Measurements from ENCODE around the gene RELN.

Gene RELN

DNA sequence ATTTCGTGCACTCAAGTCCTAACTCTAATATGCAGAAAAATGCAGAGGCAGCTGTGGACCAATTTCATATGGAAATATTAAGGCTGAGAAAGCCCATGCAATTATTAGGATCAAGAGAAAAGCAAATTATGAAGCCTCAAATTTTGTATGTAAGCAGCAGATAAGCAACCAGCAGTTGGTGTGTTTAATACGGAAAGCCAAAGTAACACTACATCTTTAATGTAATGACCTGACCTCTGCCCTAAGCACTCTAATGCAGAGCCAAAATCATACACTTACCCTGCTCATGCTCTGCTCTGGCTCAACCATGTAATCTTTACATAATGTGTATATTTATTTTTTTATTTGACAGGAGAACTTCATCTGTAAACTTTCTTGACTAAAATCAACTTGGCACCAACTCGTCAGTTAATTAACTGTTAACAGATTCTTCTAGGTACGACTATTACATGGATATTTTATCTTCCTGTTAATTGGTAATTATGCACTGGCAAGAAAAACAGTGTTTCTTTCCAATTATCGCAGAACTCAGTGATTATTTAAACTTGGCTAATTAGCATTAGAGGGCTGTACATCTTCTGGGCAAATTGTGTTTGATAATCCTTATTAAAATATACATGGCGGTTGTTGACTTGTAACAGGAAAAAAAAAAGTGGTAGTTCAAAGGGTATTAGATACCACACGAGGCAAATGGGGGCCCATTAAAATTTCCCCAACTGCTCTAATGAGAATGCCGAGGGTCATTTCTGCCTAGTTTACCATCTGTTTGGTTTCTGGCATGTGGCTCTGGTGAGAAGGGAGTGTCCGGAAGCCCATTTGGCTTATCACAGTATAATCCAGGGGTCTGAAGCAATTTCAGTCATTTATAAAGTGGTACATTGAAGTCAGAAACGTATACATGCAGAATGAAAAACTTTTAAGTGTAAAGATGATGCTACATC, 94.5 kb downstream of the RELN start:
- DNase-seq (ENCODE audit: low spot score): no peak

DNA sequence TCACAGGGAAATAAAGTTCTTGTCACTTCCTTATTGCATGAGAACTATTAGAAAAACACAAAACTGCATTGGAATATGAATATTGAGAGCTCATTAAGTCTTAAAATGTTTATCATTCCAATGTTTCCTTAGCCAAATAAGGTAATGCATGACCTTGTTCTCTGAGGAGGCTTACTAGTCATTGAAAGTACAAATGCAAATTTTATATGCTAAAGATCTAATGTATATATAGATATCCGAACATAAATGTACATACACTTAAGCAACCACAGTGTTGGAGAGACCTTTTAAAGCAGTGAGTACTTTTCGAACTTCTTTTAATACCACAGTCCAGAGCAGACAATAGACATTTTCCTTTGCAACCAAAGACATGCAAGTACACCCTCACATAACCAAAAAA, 96.1 kb downstream of the RELN start:
- DNase-seq (ENCODE audit: low spot score): no peak

GRCh38 chr7:103889451-103889850, 100.0 kb downstream of the RELN start:
- no peak for DNase-seq (ENCODE audit: low spot score)

GRCh38 chr7:103888603-103889153, 100.8 kb downstream of the RELN start:
- DNase-seq (ENCODE audit: low spot score): no peak

DNA sequence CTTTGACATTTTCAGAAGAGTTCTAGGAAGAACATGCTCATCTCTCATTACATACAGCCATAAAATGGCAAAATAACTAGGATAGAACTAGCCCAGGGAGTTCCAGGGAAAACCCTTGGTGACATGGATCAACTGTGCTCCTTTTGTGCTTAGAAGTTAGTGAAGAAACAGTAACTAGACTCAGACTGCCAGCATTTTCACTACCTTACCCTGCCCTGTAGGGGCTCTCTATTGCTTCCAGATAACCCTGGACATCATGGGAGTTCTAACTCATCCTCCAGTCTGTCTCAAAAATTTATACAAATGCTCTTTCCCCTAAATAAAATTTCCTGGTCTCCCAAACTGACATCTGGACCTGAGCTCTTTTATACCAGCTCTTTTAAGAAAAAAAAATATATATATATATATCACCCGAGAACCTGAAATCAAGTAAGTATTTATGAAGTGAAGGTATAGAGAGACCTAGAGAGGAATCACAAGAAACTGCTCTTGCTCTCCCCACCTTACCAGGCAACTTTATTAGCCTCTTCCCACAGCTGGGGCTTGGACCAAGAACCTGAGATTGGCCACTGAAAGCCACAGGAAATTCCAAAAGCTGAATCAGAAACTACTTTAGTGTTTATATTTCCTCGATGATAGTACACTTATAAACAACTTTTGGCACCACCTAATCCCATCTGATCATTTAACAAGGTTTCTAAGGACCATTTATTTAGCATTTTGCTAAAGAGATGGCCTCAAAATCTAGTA, 101.4 kb downstream of the RELN start:
- DNase-seq (ENCODE audit: low spot score): no peak

DNA sequence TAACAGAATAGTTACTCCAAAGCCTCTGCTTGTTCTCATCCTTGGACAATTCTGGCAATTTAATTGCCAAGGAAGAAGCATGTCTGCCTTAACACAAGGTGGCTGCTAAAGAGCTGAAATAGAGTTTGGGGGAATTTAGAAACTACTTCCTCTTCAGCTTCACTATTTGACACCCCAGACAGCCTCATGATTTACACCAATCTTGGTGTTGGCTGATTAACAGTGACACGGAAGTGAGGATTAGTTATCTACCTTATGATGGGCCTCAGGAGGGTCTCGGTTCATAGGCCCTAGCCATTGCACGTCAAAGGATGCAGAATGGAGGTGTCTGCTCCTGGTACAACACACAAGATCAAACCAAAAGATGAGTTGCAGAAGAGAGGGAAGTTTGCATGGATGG, 102.4 kb downstream of the RELN start:
- DNase-seq (ENCODE audit: low spot score): no peak

DNA sequence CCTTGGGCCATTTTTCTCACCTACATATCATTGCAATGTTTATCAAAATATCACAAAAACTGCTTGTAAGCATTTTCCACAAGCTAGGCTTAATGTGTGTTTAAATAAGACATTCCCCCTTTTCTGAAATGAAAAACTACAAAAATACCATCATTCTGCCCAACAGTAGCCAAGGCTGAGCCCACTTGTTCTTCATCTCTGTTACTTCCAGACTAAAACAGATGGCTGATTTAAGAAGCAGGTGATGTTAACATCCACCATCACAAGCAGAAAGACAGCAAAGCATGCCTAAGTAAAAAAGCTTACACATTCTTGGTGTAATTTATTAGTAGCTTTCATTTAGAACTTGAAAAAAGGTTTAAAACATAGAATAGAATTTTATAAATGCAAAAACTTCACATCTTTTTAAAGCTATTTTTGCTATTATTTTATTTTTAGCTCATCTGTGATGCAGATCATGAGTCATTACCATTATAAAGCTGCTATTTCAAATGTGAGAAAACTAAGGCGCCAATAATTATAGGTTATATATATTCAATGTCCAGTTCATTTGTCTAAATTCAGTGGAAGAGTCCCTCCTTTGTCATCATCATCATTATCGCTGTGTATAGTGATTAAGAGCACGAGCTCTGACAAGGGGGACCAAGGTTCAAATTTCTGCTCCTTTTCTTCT, 109.4 kb downstream of the RELN start:
- no peak for DNase-seq (ENCODE audit: low spot score)

DNA sequence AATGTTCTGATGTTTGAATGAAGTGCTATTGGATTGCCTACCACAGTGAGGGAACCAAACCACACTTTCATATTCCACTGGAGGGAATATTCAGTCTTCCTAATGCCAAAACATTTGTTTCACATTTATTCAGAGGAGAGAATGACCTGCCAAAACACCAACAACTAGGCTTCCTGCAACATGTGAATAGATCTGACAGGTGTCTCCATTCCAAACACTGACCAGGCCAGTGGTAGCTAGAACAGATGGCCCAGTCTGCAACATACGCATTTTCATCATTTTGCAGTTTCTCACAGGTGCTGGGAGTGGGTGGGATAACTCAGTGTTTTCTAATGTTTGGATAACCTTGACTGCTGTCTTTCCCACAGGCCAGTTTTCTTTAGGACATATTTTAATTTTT, 110.0 kb downstream of the RELN start:
- DNase-seq (ENCODE audit: low spot score): no peak

DNA sequence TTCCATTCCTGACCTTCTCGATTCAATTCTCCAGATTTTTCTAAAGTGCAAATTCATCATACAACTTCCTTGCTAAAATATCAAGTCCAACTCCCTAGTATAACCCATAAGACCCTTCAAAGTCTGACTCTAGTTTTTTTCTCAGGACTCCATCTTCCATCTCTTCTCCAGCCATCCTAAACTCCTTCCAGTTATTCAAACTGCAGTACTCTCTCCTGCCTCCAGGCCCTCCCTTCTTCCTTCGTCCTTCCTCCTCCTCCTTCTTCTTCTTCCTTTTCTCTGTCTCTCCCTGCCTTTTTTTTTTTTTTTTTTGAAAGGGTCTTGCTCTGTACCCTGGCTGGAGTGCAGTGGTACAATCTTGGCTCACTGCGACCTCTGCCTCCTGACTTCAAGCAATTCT, 111.9 kb downstream of the RELN start:
- DNase-seq (ENCODE audit: low spot score): no peak

GRCh38 chr7:103875718-103876117, 113.7 kb downstream of the RELN start:
- no peak for DNase-seq (ENCODE audit: low spot score)

DNA sequence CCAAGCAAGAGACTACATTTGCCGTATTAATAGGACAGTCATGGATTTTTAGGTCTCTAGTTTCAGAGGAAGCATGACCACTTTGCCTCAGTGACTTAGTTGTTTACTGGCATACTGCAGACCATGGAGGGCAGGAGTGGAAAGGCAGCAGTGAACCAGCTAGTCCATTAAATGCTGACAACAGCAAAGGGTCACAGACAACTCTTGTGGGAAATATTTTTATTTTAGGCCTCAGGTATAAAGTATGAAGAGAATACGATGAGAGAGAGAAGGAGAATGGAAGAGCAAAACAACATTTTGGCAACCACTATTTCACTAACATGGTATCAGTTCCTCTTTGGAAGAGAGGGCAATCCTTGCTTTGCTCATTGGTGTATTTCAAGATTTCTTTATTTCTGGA, 118.0 kb downstream of the RELN start:
- no peak for DNase-seq (ENCODE audit: low spot score)

DNA sequence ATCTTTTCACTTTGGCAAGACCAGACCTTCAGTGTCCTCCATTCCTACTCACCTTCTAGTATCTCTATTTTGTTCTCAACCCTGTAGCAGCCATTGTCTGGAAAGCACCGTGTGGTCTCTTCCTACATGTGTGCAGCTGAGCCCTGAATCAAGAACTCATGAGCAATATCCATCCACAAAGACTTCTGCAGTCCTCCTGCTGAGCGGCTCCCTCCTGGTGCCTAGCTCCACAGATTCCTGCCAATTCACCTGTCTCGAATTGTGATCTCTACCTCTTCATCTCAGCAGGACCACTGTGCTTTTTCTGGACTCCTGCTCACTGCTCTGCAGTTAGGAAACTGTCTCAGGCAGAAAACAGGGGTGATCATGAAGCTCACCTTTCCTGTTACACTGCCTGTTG, 118.8 kb downstream of the RELN start:
- DNase-seq (ENCODE audit: low spot score): no peak

- no peak for DNase-seq (ENCODE audit: low spot score)
Observed at GRCh38 chr7:103867874-103868273, 121.6 kb downstream of the RELN start.

DNA sequence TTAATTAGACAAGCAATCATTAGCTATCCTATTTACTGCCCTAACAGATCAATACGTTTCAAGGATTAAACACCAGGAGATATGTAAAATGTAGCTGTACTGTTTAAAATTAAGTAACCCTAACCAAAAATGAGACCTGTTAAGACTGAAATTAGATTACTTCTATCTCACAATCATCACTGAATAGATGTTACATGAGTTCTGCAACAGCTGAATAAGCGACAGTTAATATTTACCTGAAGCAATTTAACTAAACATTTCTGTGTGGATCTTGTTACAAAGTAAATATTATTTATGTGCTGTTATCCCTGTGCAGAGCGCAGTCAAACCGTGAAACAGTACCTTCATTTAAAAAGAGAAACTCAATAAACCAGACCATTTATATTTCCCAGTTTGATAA, 122.5 kb downstream of the RELN start:
- no peak for DNase-seq (ENCODE audit: low spot score)

DNA sequence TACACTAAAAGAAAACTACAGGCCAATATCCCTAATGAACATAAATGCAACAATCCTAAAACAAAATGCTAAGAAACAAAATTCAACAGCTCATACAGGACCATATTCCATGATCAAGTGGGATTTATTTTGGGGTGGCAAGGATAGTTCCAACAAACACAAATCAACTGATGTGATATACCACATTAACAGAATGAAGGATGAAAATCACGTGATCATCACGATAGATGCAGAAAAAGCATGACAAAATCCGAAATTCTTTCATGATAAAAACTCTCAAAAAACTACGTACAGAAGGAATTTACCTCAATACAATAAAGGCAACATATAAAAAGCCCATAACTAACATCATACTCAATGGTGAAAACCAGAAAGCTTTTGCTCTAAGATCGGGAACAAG, 124.0 kb downstream of the RELN start:
- DNase-seq (ENCODE audit: low spot score): no peak

- DNase-seq (ENCODE audit: low spot score): no peak
Observed at GRCh38 chr7:103862302-103863035, 127.0 kb downstream of the RELN start.

DNA sequence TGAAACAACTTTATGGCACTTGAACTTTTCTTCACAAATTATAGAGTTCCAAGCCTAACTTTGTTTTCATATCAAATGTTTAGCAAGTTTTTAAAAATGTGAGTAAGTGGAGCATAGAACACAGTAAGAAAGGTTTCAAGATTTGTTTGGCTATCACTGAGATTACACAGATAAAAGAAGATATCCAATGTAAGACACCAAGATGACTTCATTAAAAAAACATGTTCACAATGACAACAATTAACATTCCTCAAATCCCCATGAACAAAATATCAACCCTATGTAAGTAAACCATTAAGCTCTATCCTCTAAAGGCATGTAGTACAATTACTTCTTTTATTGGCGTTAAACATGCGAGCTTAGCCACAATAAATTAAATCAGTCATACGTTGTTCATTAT, 129.7 kb downstream of the RELN start:
- DNase-seq (ENCODE audit: low spot score): no peak

- DNase-seq (ENCODE audit: low spot score): no peak
Observed at GRCh38 chr7:103857435-103857834, 132.0 kb downstream of the RELN start.

DNA sequence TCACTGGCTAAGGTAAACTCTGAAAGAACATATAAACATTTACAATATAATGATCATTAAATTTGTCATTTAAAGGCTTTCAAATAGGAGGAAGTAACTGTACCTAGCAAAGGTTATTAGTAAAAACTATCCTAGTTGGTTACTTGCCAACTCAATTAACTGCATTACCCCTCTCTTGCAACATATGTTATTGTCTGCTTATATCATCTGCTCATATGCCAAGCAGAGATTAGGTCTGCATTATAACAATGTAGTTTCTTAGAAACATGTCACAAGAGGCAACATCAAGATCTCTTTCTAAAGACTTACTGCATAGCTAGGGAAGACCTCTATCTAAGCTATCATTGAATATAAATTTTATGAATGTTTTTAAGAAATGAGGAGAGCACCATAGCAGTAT, 132.5 kb downstream of the RELN start:
- no peak for DNase-seq (ENCODE audit: low spot score)

- DNase-seq (ENCODE audit: low spot score): no peak
Observed at GRCh38 chr7:103855671-103856070, 133.8 kb downstream of the RELN start.

DNA sequence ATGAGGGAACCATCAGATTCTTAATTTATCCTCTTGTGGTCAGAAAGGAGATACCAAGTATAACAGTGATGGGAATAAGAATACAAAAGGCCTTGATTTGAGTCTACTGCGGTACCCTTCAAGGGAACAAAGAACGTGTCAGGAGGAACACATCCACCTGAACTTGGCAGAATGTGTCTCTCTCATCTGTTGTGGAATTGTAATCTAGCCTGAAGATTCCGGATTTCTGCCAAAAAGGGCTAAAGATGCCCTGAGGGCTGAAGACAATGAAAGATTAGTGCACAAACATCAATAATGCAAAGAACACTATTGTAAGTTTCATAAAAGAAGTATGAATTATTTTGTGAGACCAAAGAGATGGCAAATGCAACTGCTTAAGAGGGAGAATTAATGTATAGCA, 134.8 kb downstream of the RELN start:
- DNase-seq (ENCODE audit: low spot score): no peak

GRCh38 chr7:103851357-103851756, 138.1 kb downstream of the RELN start:
- no peak for DNase-seq (ENCODE audit: low spot score)

Measured in pons (tissue), 1 donor.